ENCODE results near the gene TXNRD1. TPM values are rescaled to one million over a fixed set of nuclear protein-coding genes. Genes with fewer than 3 reads are reported as not detected.

Gene TXNRD1
- total and polyA plus RNA-seq, 11 donors: 26.6 to 384 (median 90.8) TPM

DNA sequence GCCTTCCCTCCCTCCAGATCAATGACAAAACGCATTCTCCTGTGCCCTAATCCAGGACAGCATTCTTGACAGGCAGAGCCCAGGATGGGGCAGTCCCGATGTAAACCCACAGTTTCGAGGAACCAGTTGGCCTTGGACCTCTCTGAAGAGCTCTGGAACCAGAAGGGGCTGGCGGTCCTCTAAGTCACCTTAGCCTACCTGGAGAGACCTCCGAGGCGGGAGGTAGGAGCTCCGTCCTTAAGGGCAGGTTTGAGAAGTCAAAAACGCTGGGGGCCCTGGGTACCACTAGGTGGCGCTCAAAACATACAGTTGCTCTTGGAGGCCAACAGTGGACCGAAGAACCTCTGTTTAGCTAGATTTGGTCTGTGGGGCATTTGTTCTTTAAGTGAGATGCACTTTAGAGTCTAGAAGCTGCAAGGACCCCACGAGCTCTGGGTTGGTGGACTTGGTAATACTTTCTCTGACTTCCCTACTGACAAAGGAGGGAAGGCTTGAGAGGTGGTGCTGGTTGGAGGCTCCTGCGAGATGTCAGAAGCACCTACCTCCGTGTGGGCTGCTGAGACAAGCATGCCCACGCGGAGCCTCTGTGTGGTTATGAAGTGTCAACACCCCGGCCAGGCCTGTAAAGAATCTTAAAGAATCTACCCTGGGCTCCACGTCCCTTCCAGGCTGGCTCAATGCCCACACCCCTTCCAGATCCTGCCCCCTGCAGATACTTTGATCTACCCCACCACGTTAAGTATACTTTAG is 166.3 kb downstream of the TXNRD1 start:
- H3K36me3 ChIP-seq: no peaks in the 10 kb centered on the region
- H3K27me3 ChIP-seq: no peaks in the 10 kb centered on the region
- H3K27ac ChIP-seq: no peak overlapping the region
- WGBS, 4 donors: 17 to 22% (median 19%) methylated on average over 18 of the region's 18 CpGs
- ATAC-seq (peak in 3 of 4 donors; percentile 86 to 93 (median 91)), DNase-seq (peak; percentile 52 to 77 (median 73))
- intact Hi-C loops (cut with DNase I): loop anchor here (1.0 to 10.0 kb wide), 10 partner anchors 283 to 673 kb away; no protein-coding TSS in a partner anchor
- H3K4me3 ChIP-seq: no peak overlapping the region
- TF ChIP-seq POLR2A (IDR thresholded peaks at IDR 0.05) (no peak), CTCF (IDR thresholded peaks at IDR 0.05) (peak; percentile 90 to 99 (median 94))
- H3K4me1 ChIP-seq: peaks cover 0 to 10% (median 4%) of the 10 kb centered on the region in 12 donors
- H3K9me3 ChIP-seq: no peaks in the 10 kb centered on the region

- no peak overlapping the region for H3K27ac ChIP-seq
- H3K4me1 ChIP-seq: peaks cover 0 to 12% (median 5%) of the 10 kb centered on the region in 12 donors
- WGBS, 4 donors: 82 to 83% (median 83%) methylated on average over 6 of the region's 6 CpGs
- TF ChIP-seq POLR2A (IDR thresholded peaks at IDR 0.05) (no peak), CTCF (IDR thresholded peaks at IDR 0.05) (no peak)
- H3K9me3 ChIP-seq: no peaks in the 10 kb centered on the region
- H3K4me3 ChIP-seq: no peak overlapping the region
- intact Hi-C loops (cut with DNase I): loop anchor here in 8 of 10 donors (5.0 to 10.0 kb wide), 6 partner anchors 280 to 670 kb away; no protein-coding TSS in a partner anchor
- H3K36me3 ChIP-seq: no peaks in the 10 kb centered on the region
- no peaks in the 10 kb centered on the region for H3K27me3 ChIP-seq
- DNase-seq (no peak), ATAC-seq (no peak)
Measured at GRCh38 chr12:104384141-104384880, 168.7 kb downstream of the TXNRD1 start.

DNA sequence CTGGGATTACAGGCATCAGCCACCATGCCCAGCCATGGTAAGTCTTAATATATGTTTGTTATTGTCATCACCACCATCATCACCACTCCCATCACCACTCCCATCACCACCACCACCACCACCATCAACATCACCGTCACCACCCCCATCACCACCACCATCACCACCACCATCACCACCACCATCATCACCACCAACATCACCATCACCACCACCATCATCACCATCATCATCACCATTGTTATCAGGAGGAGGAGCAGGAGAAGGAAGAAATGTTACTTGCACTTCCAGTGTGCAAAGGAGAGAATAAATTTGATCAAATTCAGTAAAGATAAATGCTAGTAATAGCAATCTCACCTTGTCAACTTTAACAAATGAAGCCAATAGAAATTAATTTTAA is 169.9 kb downstream of the TXNRD1 start:
- intact Hi-C loops (cut with DNase I): loop anchor here in 4 of 10 donors (10.0 kb wide), 3 partner anchors 279 to 669 kb away; no protein-coding TSS in a partner anchor
- DNase-seq: no peak
- Histone ChIP-seq H3K27me3 (no peaks in the 10 kb centered on the region), H3K9me3 (no peaks in the 10 kb centered on the region), H3K36me3 (no peaks in the 10 kb centered on the region), H3K4me1 (peaks cover 0 to 12% (median 5%) of the 10 kb centered on the region in 12 donors), H3K27ac (no peak overlapping the region), H3K4me3 (no peak overlapping the region)
- 75 to 93% (median 86%) methylated on average over 1 of the region's 1 CpG for WGBS, 4 donors
- TF ChIP-seq POLR2A (IDR thresholded peaks at IDR 0.05) (no peak), CTCF (IDR thresholded peaks at IDR 0.05) (no peak)
- no peak for ATAC-seq

DNA sequence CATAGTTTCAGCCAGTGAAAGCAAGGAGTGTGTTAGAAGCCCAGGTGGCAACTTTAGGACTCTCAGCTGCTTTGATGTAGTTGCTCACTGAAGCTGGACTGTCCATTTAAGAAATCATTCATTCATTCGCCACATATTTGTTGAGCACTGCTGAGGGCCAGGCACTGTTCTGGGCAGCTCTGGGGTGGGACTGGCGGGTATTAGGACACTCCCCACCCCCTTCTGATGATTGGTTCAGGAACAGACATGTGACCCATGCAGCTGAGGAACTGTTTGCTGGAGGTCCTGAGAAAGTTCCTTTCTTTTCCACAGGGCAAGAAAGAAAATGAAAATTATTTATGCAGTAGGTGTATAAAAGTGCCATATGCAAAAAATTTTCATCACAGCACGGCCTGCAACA is 170.9 kb downstream of the TXNRD1 start:
- no peak for DNase-seq
- Histone ChIP-seq H3K27ac (no peak overlapping the region), H3K36me3 (no peaks in the 10 kb centered on the region), H3K9me3 (no peaks in the 10 kb centered on the region), H3K4me1 (peaks cover 0 to 11% (median 5%) of the 10 kb centered on the region in 12 donors), H3K27me3 (no peaks in the 10 kb centered on the region), H3K4me3 (no peak overlapping the region)
- 93 to 97% (median 94%) methylated on average over 3 of the region's 3 CpGs for WGBS, 4 donors
- TF ChIP-seq POLR2A (IDR thresholded peaks at IDR 0.05): no peak
- no peak for TF ChIP-seq CTCF (IDR thresholded peaks at IDR 0.05)
- intact Hi-C loops (cut with DNase I): loop anchor here in 4 of 10 donors (10.0 kb wide), 3 partner anchors 278 to 668 kb away; no protein-coding TSS in a partner anchor
- no peak for ATAC-seq
